ENCODE results near the gene BIRC6.
"Not testable (repeated sequence)": the region's sequence is repeated elsewhere in the genome, so short reads cannot be mapped to it uniquely, and the experiment has no call there.

Gene BIRC6

DNA sequence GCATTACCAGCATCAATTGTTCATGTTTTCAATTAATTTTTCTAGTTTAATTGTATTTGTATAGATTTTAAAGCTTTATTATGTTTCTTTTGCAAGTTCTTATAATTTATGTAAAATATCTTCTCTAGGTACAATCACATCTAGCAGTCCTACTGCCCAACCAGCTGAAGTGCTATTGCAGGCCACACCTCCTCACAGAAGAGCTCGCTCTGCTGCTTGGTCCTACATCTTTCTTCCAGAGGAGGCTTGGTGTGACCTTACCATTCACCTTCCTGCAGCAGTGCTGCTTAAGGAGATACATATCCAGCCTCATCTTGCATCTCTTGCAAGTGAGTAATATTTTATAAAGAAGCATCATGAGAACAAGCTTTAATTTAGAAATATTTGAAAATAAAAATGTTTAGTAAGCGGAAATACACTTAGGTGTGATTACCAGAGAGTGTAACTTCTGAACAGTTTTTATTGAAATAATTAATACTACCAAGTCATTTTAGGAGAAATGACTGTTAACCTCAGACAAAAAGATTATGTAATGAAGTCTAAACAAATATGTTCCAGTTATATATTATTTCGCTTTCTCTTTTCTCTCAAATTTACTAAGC, 148.2 kb downstream of the BIRC6 start:
- DNase-seq (ENCODE audit: low read depth in 2 of 2) = no peak

DNA sequence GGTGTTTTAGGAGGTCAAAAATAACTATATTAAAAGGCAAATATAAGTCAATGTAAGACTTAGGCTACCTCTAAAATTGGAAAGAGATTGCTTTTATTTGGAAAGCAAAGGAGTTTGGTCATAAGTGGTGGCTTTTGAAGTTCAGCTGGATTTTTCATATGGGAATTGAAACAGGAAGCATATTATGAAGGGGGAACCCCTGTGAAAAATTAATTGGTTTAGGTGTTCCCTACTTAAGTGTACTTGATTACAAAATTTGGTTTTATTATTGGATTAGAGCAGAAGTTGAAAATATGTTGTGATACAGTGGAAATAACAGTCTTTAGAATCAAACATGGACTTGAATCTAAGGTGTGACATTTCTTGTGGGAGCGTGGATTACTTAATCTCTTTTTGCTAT, 149.6 kb downstream of the BIRC6 start:
- no peak for DNase-seq (ENCODE audit: low read depth in 2 of 2)

DNA sequence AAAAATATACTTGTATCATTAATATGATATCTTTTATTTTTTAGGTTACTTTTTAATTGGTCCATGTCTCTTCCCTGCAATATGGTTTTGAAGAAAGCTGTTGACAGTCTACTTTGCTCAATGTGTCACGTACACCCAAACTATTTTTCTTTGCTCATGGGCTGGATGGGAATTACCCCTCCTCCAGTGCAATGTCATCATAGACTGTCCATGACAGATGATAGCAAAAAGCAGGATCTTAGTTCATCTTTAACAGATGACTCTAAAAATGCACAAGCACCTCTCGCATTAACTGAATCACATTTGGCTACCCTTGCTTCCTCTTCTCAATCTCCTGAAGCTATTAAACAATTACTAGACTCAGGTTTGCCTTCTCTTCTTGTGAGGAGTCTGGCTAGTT, 158.1 kb downstream of the BIRC6 start:
- no peak for DNase-seq (ENCODE audit: low read depth in 2 of 2)

DNA sequence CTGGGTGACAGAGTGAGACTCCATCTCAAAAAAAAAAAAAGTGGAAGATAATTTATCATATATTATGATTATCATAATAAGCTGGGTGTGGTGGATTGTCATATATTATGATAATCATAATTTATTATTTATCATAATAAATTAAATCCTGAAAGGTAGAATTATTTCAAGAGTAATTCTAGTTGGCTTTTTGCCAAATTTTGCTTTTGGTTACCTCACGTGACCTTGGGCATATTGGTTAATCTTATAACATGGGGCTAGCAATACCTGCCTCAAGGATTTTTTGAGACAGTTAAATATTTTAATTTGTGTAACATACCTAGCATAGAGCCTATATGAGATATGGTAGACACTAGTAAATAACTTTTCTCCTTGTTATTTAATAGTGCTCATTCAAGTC, 159.7 kb downstream of the BIRC6 start:
- no peak for DNase-seq (ENCODE audit: low read depth in 2 of 2)

DNA sequence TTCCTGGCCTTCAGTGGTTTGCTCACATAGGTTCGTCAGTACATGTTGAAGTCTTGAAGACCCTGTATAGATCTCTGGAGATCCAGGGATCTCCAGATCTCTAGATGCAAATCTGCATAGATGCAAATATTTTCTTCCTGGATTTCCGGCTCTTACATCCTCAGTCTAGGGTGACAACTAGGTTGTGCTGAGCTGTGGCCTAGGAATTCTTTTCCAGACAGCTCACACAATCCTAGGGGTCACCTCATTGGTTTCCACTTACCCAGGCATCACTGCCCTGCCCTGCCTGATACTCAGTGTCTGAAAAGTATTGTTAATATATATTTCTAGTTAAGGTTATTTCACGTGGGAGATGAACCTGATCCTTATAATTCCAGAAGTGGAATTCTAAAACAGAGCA, 165.9 kb downstream of the BIRC6 start:
- no peak for DNase-seq (ENCODE audit: low read depth in 2 of 2)

DNA sequence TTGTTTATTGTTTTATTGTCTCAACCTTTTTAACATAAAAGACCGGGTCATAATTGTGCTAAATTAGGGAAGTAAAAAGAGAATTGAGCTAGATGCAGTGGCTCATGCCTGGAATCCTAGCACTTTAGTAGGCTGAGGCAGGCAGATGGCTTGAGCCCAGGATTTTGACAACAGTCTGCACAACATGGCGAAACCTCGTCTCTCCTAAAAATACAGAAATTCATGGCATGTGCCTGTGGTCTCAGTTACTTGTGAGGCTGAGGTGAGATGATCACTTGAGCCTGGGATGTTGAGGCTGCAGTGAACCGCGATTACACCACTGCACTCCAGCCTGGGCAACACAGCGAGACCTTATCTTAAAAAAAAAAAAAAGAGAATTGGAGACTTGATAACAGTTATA, 166.9 kb downstream of the BIRC6 start:
- no peak for DNase-seq (ENCODE audit: low read depth in 2 of 2)

DNA sequence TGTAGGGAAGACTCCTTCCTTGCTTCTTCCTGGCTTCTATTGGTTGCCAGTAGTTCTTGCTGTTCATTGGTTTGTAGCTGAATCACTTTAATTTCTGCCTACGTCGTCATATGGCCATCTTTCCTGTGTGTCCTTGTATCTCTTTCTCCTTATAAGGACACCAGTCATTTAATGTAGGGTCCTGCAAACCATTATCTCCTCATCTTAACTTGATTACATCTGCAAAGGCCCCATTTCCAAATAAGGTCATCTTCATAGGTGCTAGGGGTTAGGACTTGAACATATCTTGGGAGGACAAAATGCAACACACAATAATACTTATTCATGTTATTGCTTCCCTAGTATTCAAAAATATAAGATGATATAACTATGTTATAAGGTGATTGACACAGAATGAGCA, 175.5 kb downstream of the BIRC6 start:
- DNase-seq (ENCODE audit: low read depth in 2 of 2) = no peak

DNA sequence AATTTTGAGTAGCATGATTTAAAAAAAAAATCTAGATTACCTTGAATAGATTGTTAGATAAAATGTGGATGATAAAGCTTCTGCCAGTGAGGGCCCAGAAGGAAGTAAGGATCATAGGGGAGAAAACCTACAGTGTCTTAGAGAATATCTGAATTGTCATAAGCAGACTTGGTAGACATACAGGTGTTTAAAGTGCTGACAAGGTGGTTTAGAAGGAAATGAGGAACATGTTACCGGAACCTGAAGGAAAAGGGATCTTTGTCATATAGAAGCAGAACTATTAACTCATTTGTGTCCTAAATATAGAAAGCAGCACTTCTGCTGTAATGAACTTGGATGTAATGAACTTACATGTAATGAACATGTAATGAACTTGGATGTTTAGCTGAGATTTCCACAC, 176.1 kb downstream of the BIRC6 start:
- no peak for DNase-seq (ENCODE audit: low read depth in 2 of 2)

DNA sequence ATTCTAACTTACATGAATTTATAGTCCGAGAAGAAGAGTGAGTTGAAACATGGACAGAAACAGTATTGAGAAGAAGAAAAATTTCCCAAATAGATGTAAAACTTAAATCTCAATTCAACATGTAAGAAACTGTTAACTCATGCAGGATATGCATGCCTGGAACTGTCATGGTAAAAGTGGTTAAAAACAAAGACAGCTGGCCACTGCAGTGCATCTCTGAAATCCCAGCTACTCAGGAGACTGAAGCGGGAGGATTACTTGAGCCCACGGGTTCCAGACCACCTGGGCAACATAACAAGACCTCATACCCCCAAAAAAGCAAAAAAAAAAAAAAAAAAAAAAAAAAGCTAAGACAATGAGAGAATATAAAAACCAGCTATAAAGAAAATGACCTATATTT, 178.0 kb downstream of the BIRC6 start:
- no peak for DNase-seq (ENCODE audit: low read depth in 2 of 2)

DNA sequence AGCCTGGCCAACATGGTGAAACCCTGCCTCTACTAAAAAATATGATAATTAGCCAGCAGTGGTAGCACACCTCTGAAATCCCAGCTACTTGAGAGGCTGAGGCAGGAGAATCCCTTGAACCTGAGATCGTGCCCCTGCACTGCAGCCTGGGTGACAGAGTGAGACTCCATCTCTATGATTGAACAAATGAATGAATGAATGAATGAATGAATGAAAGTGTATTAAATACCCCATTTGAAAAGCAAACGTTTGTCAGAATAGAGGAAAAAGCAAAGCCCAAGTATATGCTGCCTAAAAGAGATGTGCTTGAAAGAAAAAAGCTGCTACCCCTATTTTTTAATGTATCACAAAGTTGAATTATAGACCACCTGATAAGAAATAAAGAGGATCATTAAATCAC, 181.9 kb downstream of the BIRC6 start:
- no peak for DNase-seq (ENCODE audit: low read depth in 2 of 2)

DNA sequence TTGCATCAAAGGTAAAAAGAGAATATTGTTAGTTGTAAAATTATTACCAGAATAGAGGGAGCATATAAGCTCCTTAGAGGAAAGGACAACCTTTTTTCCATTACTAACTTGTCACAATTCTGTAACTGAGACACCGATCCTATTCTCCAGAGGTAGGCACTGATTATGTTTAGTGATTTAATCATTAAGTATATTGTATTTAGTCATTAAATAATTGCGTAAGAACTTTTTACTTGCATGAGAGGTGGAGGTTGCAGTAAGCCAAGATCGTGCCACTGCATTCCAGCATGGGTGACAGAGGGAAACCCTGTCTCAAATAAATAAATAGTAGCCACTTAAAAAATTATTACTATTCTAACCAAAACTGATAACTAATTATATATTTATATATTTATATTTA, 195.7 kb downstream of the BIRC6 start:
- DNase-seq (ENCODE audit: low read depth in 2 of 2) = not testable (repeated sequence)

DNA sequence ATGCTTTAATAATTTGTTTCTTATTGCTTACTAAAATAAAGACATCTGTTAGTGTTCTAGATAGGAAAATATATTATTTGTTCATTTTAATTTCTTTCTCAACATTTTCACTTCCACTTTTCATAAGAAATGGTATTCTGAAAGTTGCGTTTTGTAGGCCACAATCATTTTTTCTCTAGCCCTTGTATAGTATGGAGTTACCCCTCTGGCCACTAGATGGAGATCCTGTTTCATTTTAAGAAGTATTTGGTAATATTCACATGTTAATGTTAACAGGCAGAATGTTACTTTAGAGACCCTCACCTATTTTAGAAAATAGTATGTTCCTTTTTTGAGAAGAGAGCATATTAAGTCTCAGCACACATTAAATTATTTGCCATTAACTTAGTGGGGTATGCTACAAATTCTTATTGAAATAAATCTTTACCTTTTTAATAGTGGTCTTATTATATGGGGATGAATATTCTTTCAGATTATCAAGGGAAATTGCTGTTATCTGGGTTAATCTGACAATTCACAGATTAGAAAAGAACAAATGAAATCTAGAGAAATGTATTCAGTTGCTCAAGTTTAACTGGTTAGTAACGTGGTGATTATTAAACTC, 197.1 kb downstream of the BIRC6 start:
- DNase-seq (ENCODE audit: low read depth in 2 of 2) = no peak

DNA sequence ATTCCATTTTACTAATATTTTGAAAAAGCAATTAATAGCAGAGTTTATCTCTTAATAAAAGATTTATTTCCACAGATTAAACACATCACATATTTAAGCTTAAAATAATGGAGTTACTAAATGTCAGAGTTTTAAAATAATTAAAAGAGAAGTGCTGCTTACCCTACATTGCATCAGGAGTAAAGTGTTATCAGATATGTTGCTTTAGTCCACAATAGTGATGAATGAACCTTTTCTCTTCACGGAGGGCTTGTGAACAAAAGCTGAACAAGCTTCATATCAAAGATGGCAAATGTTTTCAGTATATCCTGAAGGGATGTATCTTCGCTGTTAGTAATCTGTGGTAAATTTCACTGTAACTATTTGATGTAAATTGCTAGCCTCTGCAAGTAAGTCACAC, 201.7 kb downstream of the BIRC6 start:
- DNase-seq (ENCODE audit: low read depth in 2 of 2) = no peak

DNA sequence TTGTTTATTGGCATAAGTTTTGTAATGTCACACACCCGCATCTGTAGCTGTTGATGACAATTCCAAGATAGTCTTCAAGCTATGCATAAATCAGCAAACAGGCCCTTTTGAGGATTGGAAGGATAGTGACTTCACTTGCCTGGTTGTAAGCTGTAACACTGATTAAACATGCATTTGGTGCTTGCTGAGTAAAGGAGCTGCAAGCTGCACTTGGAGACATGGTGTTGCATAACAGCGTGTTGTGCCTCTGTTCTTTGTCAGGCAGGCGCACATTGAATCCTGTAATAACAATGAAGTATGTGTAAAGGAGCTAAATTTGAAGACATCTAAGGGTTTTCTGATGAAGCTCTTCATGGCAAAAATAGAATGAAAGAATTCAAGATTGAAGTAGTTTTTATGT, 202.3 kb downstream of the BIRC6 start:
- DNase-seq (ENCODE audit: low read depth in 2 of 2) = no peak

DNA sequence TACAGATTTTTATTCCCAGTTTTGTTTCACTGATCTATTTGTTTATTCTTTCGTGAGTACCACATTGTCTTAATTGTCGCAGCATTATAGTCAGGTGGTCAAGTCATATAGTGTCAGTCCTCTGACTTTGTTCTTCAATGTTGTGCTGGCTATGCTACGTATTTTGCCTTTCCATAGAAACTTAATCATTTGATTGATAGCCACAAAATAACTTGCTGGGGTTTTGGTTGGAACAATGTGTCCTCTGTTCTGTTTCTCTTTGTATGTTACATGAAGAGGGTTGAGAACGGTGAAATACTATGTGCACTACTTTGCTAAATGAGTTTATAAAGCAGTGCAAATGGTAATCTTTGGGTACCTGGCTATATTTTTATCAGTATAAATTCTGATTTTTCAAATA, 206.1 kb downstream of the BIRC6 start:
- DNase-seq (ENCODE audit: low read depth in 2 of 2) = no peak

DNA sequence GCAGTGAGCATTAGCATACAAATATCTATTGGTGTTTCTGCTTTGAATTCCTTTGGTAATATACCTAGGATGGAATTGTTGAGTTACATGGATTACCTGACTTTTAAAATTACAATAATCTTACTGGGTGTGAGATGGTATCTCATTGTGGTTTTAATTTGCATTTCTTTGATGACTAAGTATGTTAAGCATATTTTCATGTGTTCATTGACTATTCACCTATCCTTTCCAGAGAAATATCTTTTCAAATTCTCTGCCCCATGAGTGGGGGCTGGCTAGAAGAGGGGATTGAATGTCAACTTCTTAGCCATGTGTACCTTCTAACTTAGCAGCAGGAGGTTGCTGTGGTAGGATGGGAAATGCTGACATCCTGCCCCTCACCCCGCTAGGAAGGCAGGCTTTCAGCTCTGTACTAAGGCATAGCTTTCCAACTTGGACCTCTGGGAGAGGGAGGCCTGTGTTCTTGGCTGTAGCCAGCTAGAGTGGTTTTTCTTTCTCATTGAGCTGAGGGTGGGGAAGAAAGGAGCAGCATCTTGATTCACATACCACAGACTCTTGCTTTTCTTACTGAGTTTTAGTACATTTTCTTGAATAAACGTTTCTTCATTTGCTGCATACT, 207.7 kb downstream of the BIRC6 start:
- DNase-seq (ENCODE audit: low read depth in 2 of 2) = no peak

DNA sequence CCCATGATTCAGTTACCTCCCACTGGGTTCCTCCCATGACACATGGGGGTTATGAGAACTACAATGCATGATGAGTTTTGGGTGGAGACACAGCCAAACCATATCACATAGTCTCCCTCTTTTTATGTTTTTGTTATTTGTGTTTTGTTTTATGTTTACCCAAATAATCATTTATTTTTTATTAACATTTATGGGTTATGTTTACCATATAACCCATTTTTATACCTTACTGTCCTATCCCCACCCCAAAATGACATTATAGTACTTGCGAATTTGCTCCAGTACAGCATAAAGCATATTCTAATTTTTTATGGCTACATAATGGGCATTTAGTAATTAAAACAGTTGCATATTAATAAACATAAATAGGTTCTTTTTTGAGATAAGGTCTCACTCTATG, 209.1 kb downstream of the BIRC6 start:
- DNase-seq (ENCODE audit: low read depth in 2 of 2) = no peak

DNA sequence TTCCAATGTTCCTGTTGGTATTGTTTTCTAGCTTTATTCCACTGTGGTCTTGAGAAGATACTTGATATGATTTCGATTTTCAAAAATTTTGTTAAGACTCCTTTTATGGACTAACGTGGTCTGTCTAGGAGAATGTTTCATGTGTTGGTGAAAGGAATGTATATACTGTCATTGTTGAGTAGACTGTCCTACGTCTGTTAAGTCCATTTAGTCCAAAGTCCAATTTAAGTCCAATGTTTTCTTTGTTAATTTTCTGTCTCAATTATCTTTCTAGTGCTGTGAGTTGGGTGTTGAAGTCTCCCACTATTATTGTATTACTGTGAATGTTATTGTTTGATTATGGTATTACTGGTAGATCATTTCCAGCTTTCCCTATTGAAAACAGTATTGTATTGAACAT, 215.2 kb downstream of the BIRC6 start:
- DNase-seq (ENCODE audit: low read depth in 2 of 2) = no peak

DNA sequence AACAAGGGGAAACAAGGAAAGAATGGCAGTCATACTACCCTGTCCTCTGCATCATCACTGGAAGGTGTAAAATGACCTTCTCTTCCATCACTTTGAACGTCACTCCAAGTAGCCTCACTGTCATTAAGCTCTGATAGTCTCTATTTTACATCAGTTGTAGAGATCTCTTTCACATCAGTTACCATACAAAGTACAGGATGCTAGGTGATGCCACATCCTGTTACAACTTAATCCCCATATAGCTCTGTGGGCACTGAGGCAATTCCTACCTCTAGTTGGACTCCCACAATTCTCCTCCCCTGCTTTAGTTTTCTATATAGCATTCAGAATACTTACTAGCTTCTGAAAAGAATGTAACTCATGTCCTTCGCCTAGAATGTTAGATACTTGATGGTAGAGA, 215.9 kb downstream of the BIRC6 start:
- no peak for DNase-seq (ENCODE audit: low read depth in 2 of 2)

DNA sequence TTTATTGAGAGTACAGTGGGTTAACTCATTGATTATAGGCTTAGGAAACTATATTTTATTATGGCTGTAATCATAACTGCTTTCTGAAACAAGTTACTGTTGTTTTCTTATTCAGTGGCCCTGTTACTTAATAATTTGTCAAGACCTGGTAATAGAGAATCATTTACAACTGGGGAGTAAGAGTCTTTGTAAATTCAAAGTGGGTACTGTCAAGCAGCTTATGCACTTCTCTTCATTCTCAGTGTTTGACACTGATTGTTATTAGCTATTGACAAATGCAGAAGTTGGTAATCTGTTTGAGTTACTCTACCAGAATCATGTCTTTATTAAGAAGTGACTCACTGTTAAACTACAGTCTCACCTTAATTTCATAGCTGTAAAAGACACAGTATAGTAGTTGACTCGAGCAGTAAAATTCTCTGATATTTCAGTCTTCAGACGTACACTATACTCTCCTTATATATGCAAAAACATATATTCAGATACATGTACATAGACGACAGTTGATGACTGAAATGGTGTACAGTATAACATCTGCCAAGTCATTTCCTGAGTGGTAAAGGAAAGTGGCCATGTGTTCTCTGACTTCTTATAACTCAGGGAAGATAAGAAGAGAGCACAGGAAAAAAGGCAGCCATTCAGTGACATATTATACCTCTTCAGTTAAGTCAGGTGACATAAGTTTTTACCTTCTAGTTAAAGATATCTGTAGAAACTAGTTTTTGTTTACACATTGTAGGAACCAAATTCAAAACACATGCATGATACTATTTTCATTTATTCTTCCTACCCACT, 235.0 kb downstream of the BIRC6 start:
- no peak for DNase-seq (ENCODE audit: low read depth in 2 of 2)

DNA sequence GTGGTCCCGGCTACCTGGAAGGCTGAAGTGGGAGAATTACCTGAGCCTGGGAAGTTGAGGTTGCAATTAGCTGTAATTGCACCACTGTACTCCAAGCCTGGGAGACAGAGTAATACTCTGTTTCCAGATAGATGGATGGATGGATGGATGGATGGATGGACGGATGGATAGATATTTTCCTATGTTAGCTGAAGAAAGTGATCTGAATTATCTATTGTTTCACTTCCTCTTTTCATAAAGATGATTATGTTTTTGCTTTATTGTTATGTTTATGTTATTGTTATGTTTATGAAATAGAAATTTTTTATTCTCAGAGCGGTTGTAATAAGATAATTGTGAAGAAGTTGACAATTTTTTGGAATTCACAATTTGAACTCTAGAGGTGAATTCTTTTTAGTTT, 237.8 kb downstream of the BIRC6 start:
- no peak for DNase-seq (ENCODE audit: low read depth in 2 of 2)

DNA sequence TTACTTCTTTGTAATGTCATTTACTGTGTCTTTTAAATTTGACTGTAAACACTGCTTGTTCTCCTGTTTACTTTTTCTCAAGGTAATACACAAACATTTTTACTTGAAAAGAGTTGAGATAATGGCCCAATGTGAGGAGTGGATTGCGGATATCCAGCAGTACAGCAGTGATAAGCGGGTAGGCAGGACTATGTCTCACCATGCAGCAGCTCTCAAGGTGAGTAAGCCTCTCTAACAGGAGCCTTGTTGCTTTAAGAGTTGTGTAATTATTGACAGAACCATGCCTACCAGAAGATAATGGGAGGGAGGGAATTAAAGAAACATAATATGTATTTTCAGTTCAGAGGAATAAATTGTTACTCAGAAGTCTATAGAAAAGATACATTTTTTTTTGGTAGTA, 254.5 kb downstream of the BIRC6 start:
- no peak for DNase-seq (ENCODE audit: low read depth in 2 of 2)

DNA sequence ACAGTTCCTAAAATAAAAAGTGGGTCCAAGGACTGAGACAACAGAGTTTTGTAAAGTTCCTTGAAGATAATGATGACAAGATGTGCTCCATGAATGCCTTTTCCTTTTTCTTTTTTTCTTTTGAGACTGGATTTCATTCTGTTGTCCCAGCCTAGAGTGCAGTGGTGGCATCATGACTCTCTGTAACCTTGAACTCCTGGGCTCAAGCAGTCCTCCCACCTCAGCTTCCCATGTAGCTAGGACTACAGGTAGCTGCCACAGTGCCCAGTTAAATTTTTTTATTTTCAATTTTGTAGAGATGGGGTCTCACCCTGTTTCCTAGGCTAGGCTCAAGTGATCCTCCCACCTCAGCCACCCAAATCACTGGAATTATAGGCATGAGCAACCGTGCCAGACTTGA, 254.9 kb downstream of the BIRC6 start:
- no peak for DNase-seq (ENCODE audit: low read depth in 2 of 2)

Data from activated CD8-positive, alpha-beta memory T cell treated with anti-CD3 and anti-CD28 coated beads for 4 hours (primary cell).